ENCODE data around the gene RNF145. TPM values are rescaled to one million over a fixed set of nuclear protein-coding genes. Genes with fewer than 3 reads are reported as not detected.

Gene RNF145
- total RNA-seq, 2 experiments from 2014 or later = 83.7 to 94.4 TPM

DNA sequence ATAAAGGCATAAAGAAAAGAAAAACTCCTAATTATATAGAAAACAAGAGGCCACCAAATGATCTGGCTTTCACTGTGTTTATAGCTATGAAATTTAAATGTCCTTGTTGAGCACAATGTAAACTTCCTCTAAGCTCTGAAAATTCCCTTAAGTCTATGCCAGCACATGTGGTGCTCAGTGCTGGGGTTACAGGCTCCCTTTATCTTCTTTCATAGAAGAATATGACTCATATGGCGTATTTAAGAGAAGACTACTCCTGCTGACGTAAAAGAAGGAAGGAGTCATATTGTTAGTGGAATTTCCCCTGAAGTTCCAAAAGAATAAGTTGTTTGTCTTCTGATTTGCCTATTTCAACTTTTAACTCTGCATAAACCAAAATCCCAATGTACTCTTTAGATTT is 30.4 kb downstream of the RNF145 start:
- DNase-seq (peak in 5 of 14 experiments; percentile 13 to 77 (median 22)), ATAC-seq (ENCODE audit: poor library complexity) (peak; percentile 70)
- Histone ChIP-seq H3K36me3 (ENCODE audit: insufficient read depth, low read length) (peaks cover 6% of the 10 kb centered on the region), H3K27ac (ENCODE audit: low read depth in 1 of 2, low read length in 2 of 2) (peak overlapping the region in 1 of 2 donors; percentile 64), H3K27me3 (ENCODE audit: control insufficient read depth in 1 of 2, insufficient read depth in 2 of 2, low read length in 2 of 2) (no peaks in the 10 kb centered on the region), H3K4me3 (ENCODE audit: low read length) (no peak overlapping the region), H3K9me3 (ENCODE audit: control insufficient read depth in 1 of 2, insufficient read depth in 1 of 2, low read length in 2 of 2) (no peaks in the 10 kb centered on the region), H3K4me1 (ENCODE audit: insufficient read depth, low read length) (peaks cover 12% of the 10 kb centered on the region)
- Mint-ChIP-seq H3K9me3 (no peaks in the 10 kb centered on the region), H3K4me1 (ENCODE audit: low read depth) (peaks cover 89% of the 10 kb centered on the region), H3K36me3 (ENCODE audit: low read depth) (peaks cover 72% of the 10 kb centered on the region), H3K27ac (peak overlapping the region; percentile 87), H3K27me3 (no peaks in the 10 kb centered on the region), H3K4me3 (peak overlapping the region; percentile 2)
- CTCF ChIA-PET = interaction anchor here (1.6 kb wide), 1 partner anchor 15 kb away, joined by 3 read pairs; no protein-coding TSS in a partner anchor
- no peak for TF ChIP-seq CTCF (IDR thresholded peaks at IDR 0.05)
- intact Hi-C loops (cut with DNase I, micrococcal nuclease) = loop anchor here in 1 of 2 experiments (2.0 kb wide), 1 partner anchor 28 kb away; no protein-coding TSS in a partner anchor
- POLR2A ChIA-PET = interaction anchor here (0.9 to 1.0 kb wide), 2 partner anchors 28 to 29 kb away, joined by 3 to 5 read pairs; no protein-coding TSS in a partner anchor

DNA sequence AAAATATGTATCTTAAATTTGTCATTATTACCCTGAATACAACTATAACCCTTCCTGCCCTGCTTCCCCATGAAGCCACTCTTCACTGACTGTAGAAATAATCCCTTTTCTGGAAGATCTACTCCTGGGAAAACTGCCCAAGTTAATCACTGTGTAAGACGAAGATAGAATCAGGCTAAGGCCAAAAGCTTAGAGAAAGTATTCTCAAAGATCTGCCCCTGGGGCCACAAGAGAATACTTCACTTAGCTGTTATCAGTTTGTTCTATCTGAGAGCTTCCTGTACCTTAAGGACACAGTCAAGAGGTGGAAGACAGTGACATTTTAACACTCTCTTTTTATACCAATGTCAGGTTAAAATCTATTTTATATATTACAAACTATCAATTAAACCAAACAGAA is 33.8 kb downstream of the RNF145 start:
- peak overlapping the region; percentile 64 for H3K27ac Mint-ChIP-seq
- H3K36me3 Mint-ChIP-seq (ENCODE audit: low read depth) = peaks cover 79% of the 10 kb centered on the region
- H3K4me1 ChIP-seq (ENCODE audit: insufficient read depth, low read length) = peaks cover 6% of the 10 kb centered on the region
- ChIA-PET CTCF (interaction anchor here (0.7 to 1.7 kb wide), 3 partner anchors 12 to 156 kb away, joined by 3 to 5 read pairs (median 4); no protein-coding TSS in a partner anchor), POLR2A (interaction anchor here (1.1 to 1.8 kb wide), 5 partner anchors 11 to 32 kb away, joined by 3 to 21 read pairs (median 6); no protein-coding TSS in a partner anchor)
- H3K27ac ChIP-seq (ENCODE audit: low read depth in 1 of 2, low read length in 2 of 2) = no peak overlapping the region
- no peaks in the 10 kb centered on the region for H3K27me3 Mint-ChIP-seq
- peaks cover 16% of the 10 kb centered on the region for H3K36me3 ChIP-seq (ENCODE audit: insufficient read depth, low read length)
- H3K4me3 Mint-ChIP-seq = peak overlapping the region; percentile 76
- intact Hi-C loops (cut with DNase I, micrococcal nuclease) = loop anchor here in 1 of 2 experiments (2.0 kb wide), 1 partner anchor 33 kb away; the partner anchor contains the start of gene RNF145
- H3K4me3 ChIP-seq (ENCODE audit: low read length) = no peak overlapping the region
- peaks cover 73% of the 10 kb centered on the region for H3K4me1 Mint-ChIP-seq (ENCODE audit: low read depth)
- DNase-seq = peak in 3 of 14 experiments; percentile 43 to 57 (median 52)
- H3K9me3 Mint-ChIP-seq = no peaks in the 10 kb centered on the region
- TF ChIP-seq CTCF (IDR thresholded peaks at IDR 0.05) = no peak
- ATAC-seq (ENCODE audit: poor library complexity) = peak; percentile 72
- no peaks in the 10 kb centered on the region for H3K27me3 ChIP-seq (ENCODE audit: control insufficient read depth in 1 of 2, insufficient read depth in 2 of 2, low read length in 2 of 2)
- H3K9me3 ChIP-seq (ENCODE audit: control insufficient read depth in 1 of 2, insufficient read depth in 1 of 2, low read length in 2 of 2) = no peaks in the 10 kb centered on the region

GRCh38 chr5:159174511-159175168 is 34.7 kb downstream of the RNF145 start:
- H3K9me3 Mint-ChIP-seq = no peaks in the 10 kb centered on the region
- CTCF ChIA-PET = interaction anchor here (1.2 kb wide), 1 partner anchor 18 kb away, joined by 7 read pairs; no protein-coding TSS in a partner anchor
- H3K27me3 Mint-ChIP-seq = no peaks in the 10 kb centered on the region
- TF ChIP-seq CTCF (IDR thresholded peaks at IDR 0.05) = no peak
- POLR2A ChIA-PET = interaction anchor here (0.9 to 1.8 kb wide), 2 partner anchors 24 to 34 kb away, joined by 4 to 10 read pairs; no protein-coding TSS in a partner anchor
- Histone ChIP-seq H3K4me3 (ENCODE audit: low read length) (no peak overlapping the region), H3K27me3 (ENCODE audit: control insufficient read depth in 1 of 2, insufficient read depth in 2 of 2, low read length in 2 of 2) (no peaks in the 10 kb centered on the region), H3K36me3 (ENCODE audit: insufficient read depth, low read length) (peaks cover 17% of the 10 kb centered on the region), H3K27ac (ENCODE audit: low read depth in 1 of 2, low read length in 2 of 2) (no peak overlapping the region), H3K9me3 (ENCODE audit: control insufficient read depth in 1 of 2, insufficient read depth in 1 of 2, low read length in 2 of 2) (no peaks in the 10 kb centered on the region), H3K4me1 (ENCODE audit: insufficient read depth, low read length) (no peaks in the 10 kb centered on the region)
- H3K4me1 Mint-ChIP-seq (ENCODE audit: low read depth) = peaks cover 67% of the 10 kb centered on the region
- H3K36me3 Mint-ChIP-seq (ENCODE audit: low read depth) = peaks cover 78% of the 10 kb centered on the region
- peak overlapping the region; percentile 64 for H3K27ac Mint-ChIP-seq
- H3K4me3 Mint-ChIP-seq = no peak overlapping the region
- no peak for ATAC-seq (ENCODE audit: poor library complexity)
- intact Hi-C loops (cut with DNase I, micrococcal nuclease) = loop anchor here in 1 of 2 experiments (2.0 kb wide), 1 partner anchor 34 kb away; the partner anchor contains the start of gene RNF145
- no peak for DNase-seq
